Measurements from ENCODE around the gene KRT1. TPM values are rescaled to one million over a fixed set of nuclear protein-coding genes. Genes with fewer than 3 reads are reported as not detected.
A peak's percentile ranks its signal among the peaks of the same experiment; 100 is the strongest.

KRT1 gene
- total and polyA plus RNA-seq, 8 donors, result 0.17 to 0.41 TPM; not detected in 6

DNA sequence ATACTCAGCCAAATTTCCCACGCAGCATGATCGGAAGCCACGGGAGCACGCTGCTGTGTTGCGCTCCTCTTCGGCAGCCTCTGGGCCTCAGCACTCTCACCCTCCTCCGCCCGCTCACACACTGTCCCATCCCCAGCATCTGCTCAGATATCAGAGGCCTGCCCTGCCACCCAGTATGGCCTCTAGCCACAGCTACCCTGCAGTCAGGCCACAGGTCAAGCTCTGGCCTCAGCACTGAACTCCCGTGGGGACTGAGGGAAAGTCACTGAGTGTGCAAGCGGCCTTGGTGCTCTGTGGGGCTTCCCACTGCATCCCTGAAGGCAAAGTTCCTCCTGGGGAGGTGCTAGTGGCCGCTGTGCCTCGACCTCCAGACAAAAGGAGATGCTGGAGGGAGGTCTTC is 21.1 kb upstream of the KRT1 start:
- WGBS, 2 donors, result 84 to 88% methylated on average over 12 of the region's 12 CpGs
- H3K36me3 ChIP-seq, result no peaks in the 10 kb centered on the region
- no peak overlapping the region for H3K27ac ChIP-seq
- DNase-seq (no peak), ATAC-seq (no peak), FAIRE-seq (no peak)
- H3K27me3 ChIP-seq, result no peaks in the 10 kb centered on the region
- H3K4me1 ChIP-seq, result no peaks in the 10 kb centered on the region
- TF ChIP-seq, protein P1, sequence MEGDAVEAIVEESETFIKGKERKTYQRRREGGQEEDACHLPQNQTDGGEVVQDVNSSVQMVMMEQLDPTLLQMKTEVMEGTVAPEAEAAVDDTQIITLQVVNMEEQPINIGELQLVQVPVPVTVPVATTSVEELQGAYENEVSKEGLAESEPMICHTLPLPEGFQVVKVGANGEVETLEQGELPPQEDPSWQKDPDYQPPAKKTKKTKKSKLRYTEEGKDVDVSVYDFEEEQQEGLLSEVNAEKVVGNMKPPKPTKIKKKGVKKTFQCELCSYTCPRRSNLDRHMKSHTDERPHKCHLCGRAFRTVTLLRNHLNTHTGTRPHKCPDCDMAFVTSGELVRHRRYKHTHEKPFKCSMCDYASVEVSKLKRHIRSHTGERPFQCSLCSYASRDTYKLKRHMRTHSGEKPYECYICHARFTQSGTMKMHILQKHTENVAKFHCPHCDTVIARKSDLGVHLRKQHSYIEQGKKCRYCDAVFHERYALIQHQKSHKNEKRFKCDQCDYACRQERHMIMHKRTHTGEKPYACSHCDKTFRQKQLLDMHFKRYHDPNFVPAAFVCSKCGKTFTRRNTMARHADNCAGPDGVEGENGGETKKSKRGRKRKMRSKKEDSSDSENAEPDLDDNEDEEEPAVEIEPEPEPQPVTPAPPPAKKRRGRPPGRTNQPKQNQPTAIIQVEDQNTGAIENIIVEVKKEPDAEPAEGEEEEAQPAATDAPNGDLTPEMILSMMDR (IDR thresholded peaks at IDR 0.05), result no peak
- intact Hi-C loops (cut with DNase I), result no loop called here
- no peaks in the 10 kb centered on the region for H3K9me3 ChIP-seq
- H3K4me3 ChIP-seq, result no peak overlapping the region

DNA sequence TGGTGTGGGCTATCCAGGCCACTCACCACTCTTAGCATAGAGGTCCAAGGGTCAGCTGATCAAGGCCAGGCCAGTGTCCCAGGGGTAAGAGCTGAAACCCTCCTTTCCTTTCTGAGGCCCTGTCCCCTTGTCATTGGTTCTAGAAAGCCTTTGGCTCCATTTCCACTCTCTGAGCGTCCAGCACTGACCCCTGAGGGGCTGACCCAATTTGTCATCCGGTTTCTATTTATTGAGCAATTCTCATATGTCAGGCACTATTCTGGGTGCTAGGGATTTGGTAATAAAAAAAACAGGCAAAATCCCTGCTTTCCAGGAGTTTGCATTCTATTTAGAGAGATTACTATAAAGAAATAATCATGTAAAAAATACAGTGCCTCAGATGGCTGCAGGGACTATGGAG is 19.8 kb upstream of the KRT1 start:
- DNase-seq, result no peak
- Histone ChIP-seq H3K27ac (no peak overlapping the region), H3K4me1 (no peaks in the 10 kb centered on the region), H3K36me3 (no peaks in the 10 kb centered on the region), H3K9me3 (no peaks in the 10 kb centered on the region), H3K4me3 (no peak overlapping the region), H3K27me3 (no peaks in the 10 kb centered on the region)
- intact Hi-C loops (cut with DNase I), result no loop called here
- ATAC-seq, result no peak
- TF ChIP-seq, protein P1 (IDR thresholded peaks at IDR 0.05), result no peak
- WGBS, 2 donors, result 61 to 63% methylated on average over 2 of the region's 2 CpGs
- FAIRE-seq, result no peak

DNA sequence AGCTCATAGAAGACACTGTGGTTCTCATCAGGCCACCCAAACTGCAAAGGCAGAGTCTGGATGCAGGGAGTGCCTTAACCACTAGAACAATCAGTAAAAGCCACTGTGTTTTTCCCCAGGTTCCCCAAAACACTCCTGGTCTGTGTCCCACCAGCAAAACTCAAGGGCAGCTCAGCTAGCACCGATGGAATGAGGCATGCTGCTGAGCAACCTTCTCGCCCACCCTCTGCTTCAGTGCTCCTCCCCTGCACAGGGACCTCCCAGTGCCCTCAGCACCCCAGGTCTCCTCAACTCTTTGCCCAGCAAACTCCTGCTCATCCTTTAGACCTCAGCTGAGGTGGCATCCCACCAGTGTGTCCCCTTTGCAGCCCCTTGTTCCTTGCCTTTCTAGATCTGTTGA is 19.2 kb upstream of the KRT1 start:
- no peaks in the 10 kb centered on the region for H3K4me1 ChIP-seq
- H3K27ac ChIP-seq, result peak overlapping the region in 3 of 4 donors; percentile 17 to 35 (median 28)
- FAIRE-seq, result no peak
- no peak for ATAC-seq
- 36 to 44% methylated on average over 2 of the region's 2 CpGs for WGBS, 2 donors
- intact Hi-C loops (cut with DNase I), result no loop called here
- no peak for DNase-seq
- TF ChIP-seq, protein P1 (IDR thresholded peaks at IDR 0.05), result no peak
- no peaks in the 10 kb centered on the region for H3K9me3 ChIP-seq
- no peaks in the 10 kb centered on the region for H3K27me3 ChIP-seq
- no peaks in the 10 kb centered on the region for H3K36me3 ChIP-seq
- no peak overlapping the region for H3K4me3 ChIP-seq

DNA sequence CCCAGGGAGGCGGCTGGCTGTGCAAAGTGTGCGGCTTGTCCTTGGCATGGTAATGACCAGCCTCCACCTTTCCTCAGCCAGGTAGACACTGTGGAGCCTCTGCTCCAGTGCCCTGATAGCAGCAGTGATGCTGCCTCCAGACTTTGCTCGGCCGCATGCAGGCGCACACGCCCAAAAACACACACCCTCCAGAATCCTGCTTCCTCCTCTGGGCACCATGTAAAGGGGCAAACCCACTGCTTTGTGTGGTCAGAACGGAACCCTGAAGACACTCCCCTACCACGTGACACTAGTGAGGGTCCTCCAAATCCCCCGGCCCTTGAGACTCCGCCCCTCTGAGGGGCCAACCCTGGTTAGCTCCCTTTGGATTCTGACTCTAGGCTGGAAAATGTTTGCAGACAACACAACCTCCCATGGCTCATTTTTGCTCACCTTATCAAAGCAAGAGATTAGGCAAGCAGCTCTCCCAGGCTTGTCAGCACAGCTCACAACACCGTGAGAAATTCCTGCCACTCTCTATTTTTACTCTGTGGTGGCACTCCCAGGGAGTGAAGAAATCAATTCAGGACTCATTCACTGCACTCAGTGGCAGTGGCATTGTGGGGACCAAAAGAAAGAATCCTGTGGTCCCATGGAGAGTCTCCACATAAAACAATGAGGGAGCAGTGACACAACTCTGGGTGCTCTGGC is 18.6 kb upstream of the KRT1 start:
- intact Hi-C loops (cut with DNase I), result no loop called here
- DNase-seq (peak in 1 of 6 donors; percentile 22), FAIRE-seq (no peak), ATAC-seq (peak; percentile 46 to 86 (median 63))
- no peaks in the 10 kb centered on the region for H3K9me3 ChIP-seq
- H3K36me3 ChIP-seq, result no peaks in the 10 kb centered on the region
- TF ChIP-seq, protein P1 (IDR thresholded peaks at IDR 0.05), result no peak
- no peak overlapping the region for H3K4me3 ChIP-seq
- no peaks in the 10 kb centered on the region for H3K27me3 ChIP-seq
- H3K4me1 ChIP-seq, result no peaks in the 10 kb centered on the region
- peak overlapping the region in 3 of 4 donors; percentile 17 to 35 (median 28) for H3K27ac ChIP-seq
- 19 to 24% methylated on average over 11 of the region's 11 CpGs for WGBS, 2 donors

DNA sequence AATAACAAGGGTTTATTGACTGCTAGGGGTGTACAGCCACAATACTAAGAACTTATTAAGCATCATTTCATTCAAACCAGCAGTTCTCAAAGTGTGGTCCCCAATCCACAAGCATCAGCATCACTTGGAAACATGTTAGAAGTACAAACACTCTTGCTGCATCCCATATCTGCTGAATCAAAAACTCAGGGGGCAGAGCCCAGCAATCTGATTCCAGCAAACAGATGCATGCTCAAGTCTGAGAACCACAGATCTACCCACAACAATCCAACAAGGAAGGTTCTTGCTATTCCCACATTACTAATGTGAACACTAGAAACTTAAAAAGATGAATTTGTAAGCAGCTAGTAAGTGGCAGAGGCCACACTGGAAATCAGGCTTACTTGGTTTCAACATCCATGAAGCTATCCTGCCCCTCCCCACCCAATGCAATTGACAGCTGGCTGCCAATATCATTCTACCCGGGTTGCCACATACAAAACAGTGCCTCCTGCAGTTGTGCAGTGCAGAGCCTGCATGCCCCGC is 16.9 kb upstream of the KRT1 start:
- intact Hi-C loops (cut with DNase I), result no loop called here
- no peak for FAIRE-seq

More for the DNA sequence above, 16.9 kb upstream of the KRT1 start:
- Histone ChIP-seq H3K27me3 (no peaks in the 10 kb centered on the region), H3K9me3 (no peaks in the 10 kb centered on the region), H3K4me3 (no peak overlapping the region), H3K36me3 (no peaks in the 10 kb centered on the region), H3K27ac (no peak overlapping the region), H3K4me1 (no peaks in the 10 kb centered on the region)
- WGBS, 2 donors, result 52 to 59% methylated on average over 2 of the region's 2 CpGs
- ATAC-seq, result no peak
- TF ChIP-seq, protein P1 (IDR thresholded peaks at IDR 0.05), result no peak
- no peak for DNase-seq

Measured in pancreas (tissue), 10 donors.